Sigmoid colon (tissue), 3 donors: ENCODE measurements around the gene MMP20.

Experiments
- CTCF ChIP-seq, 4 experiments: fragments of 450-650 bp in 3 of 4; fragments of 200-600 bp in 1 of 4; IDR thresholded peaks; one replicate each; pipeline ENCODE4 v1.5.1; 2016 to 2019; ENCODE audit warnings: antibody characterized with exemption in 4 of 4, mild to moderate bottlenecking in 3 of 4, moderate library complexity in 2 of 4
- POLR2A ChIP-seq, 2 donors: fragments of 450-650 bp; IDR thresholded peaks; one replicate each; pipeline ENCODE4 v1.6.1; 2016; ENCODE audit warnings: antibody characterized with exemption in 2 of 2, mild to moderate bottlenecking in 2 of 2, moderate library complexity in 2 of 2

GRCh38 chr11:102603576-102603975 lies 21.6 kb downstream of the MMP20 start:
- TF ChIP-seq CTCF (IDR thresholded peaks at IDR 0.05) (no peak), POLR2A (IDR thresholded peaks at IDR 0.05) (no peak)
